Effector memory CD4-positive, alpha-beta T cell (primary cell): Measurements from ENCODE around the gene SLC17A9.

Experiments used
- DNase-seq, 3 donors: peaks; one replicate each; pipeline ENCODE4 v3.0.0-alpha.2; 2020
- H3K27ac ChIP-seq: 2 replicates; pipeline ENCODE4 v1.7.0; 2013; ENCODE audit warnings: mild to moderate bottlenecking, low read length, moderate library complexity; ENCODE audit not compliant: insufficient read depth, poor library complexity, severe bottlenecking
- H3K27me3 ChIP-seq: replicated peaks from 2 replicates; pipeline ENCODE4 v1.7.0; 2013; ENCODE audit warnings: mild to moderate bottlenecking, low read length; ENCODE audit not compliant: insufficient read depth, control insufficient read depth, poor library complexity, severe bottlenecking
- H3K36me3 ChIP-seq: 2 replicates; pipeline ENCODE4 v1.7.0; 2013; ENCODE audit warnings: mild to moderate bottlenecking, low read length, moderate library complexity; ENCODE audit not compliant: control insufficient read depth, insufficient read depth
- H3K4me1 ChIP-seq: 2 replicates; pipeline ENCODE4 v1.7.0; 2013; ENCODE audit warnings: low read length, mild to moderate bottlenecking; ENCODE audit not compliant: control insufficient read depth, insufficient read depth, poor library complexity, severe bottlenecking
- H3K4me3 ChIP-seq: 2 replicates; pipeline ENCODE4 v1.7.0; 2013; ENCODE audit warnings: low read length, low read depth, mild to moderate bottlenecking; ENCODE audit not compliant: insufficient read depth, poor library complexity, severe bottlenecking
- H3K9me3 ChIP-seq: 2 replicates; pipeline ENCODE4 v1.7.0; 2013; ENCODE audit warnings: mild to moderate bottlenecking, low read length, moderate library complexity; ENCODE audit not compliant: control insufficient read depth
- total RNA-seq, 3 donors: gene quantifications; one replicate each; lab custom pipeline; 2026; lab: John Stamatoyannopoulos, UW

SLC17A9 gene
- 2.4 to 7.9 (median 5.7) reads per million in 3 donors for total RNA-seq

DNA sequence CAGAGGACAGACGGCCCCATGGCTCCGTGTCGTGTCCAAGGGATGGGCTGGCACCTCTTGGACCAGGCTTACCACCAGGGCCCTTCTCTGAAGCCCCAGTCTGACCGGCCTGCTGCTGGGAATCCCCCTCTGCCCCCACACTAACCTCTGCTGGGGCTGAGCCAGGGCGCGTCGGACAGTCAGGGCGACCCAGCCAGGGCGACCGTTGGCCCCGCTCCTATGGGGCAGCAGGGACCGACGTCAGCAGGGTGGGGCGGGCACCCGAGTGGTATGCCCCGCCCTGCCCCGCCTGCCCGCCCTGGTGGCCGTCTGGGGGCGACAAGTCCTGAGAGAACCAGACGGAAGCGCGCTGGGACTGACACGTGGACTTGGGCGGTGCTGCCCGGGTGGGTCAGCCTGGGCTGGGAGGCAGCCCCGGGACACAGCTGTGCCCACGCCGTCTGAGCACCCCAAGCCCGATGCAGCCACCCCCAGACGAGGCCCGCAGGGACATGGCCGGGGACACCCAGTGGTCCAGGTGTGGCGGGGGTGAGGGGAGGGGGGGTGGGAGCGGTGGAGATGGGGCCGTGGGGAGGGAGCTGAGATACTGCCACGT is at the start of gene SLC17A9:
Gene SLC17A9, plus strand, starts transcription at position 337 of the 595 bp plus-strand sequence. Its CDS starts 122 bp downstream, at position 459.
- H3K4me1 ChIP-seq = peaks cover 26% of the 10 kb centered on the region
- DNase-seq = peak in 2 of 3 donors; percentile 25 to 29
- no peaks in the 10 kb centered on the region for H3K9me3 ChIP-seq
- H3K27ac ChIP-seq = peak within 1 kb of the TSS; percentile 66
- H3K4me3 ChIP-seq = peak within 1 kb of the TSS; percentile 37
- H3K27me3 ChIP-seq = no peaks in the 10 kb centered on the region
- H3K36me3 ChIP-seq = peaks cover 14% of the 10 kb centered on the region

DNA sequence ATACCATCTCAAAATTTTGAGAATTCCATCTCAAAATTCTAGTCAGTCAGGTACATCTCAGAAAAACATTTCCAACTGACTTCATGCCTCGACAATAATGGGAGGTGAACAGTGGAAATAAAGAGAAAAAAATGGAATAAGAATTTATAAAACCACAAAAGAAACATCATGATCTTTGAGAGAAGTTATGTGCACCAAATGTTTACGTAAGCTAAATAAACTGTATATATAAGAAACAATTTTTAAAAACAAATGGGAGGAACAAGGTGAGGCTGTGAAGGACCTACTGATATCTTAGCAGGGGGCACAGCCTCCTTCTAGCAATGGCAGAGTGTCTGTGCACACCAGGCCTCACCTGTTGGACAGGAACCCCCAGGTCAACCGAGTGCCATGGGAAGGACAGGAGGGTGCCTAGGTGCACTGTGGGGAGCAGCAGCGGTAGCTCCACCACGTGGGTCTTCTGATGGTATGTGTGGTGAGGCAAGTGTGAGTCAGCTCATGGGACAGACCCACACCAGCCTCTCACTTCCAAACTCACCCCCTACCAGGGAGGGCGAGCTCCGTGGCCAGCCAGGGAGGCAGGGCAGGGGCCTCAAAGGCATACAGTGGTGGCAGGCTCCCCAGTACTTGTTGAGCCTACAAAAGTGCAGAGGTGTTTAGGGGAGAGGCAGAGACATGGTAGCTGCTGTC is 49.4 kb upstream of the SLC17A9 start:
- H3K27ac ChIP-seq = no peak overlapping the region
- peaks cover 18% of the 10 kb centered on the region for H3K4me1 ChIP-seq
- DNase-seq = no peak
- no peaks in the 10 kb centered on the region for H3K9me3 ChIP-seq
- no peaks in the 10 kb centered on the region for H3K27me3 ChIP-seq
- peaks cover 55% of the 10 kb centered on the region for H3K36me3 ChIP-seq
- no peak overlapping the region for H3K4me3 ChIP-seq

GRCh38 chr20:62905536-62906117 is 46.9 kb upstream of the SLC17A9 start:
- Histone ChIP-seq H3K9me3 (no peaks in the 10 kb centered on the region), H3K4me1 (peaks cover 2% of the 10 kb centered on the region), H3K27ac (no peak overlapping the region), H3K4me3 (no peak overlapping the region), H3K36me3 (peaks cover 81% of the 10 kb centered on the region), H3K27me3 (no peaks in the 10 kb centered on the region)
- no peak for DNase-seq

- Histone ChIP-seq H3K36me3 (peaks cover 87% of the 10 kb centered on the region), H3K27ac (no peak overlapping the region), H3K27me3 (no peaks in the 10 kb centered on the region)
These were observed 46.3 kb upstream of the SLC17A9 start for GRCh38 chr20:62906209-62906608.

GRCh38 chr20:62906647-62907375 is 45.7 kb upstream of the SLC17A9 start:
- H3K4me1 ChIP-seq = no peaks in the 10 kb centered on the region
- H3K27ac ChIP-seq = no peak overlapping the region
- peaks cover 88% of the 10 kb centered on the region for H3K36me3 ChIP-seq
- DNase-seq = no peak
- H3K9me3 ChIP-seq = no peaks in the 10 kb centered on the region
- no peak overlapping the region for H3K4me3 ChIP-seq
- no peaks in the 10 kb centered on the region for H3K27me3 ChIP-seq

More at GRCh38 chr20:62906209-62906608, 46.3 kb upstream of the SLC17A9 start:
- DNase-seq = no peak
- Histone ChIP-seq H3K4me3 (no peak overlapping the region), H3K9me3 (no peaks in the 10 kb centered on the region), H3K4me1 (no peaks in the 10 kb centered on the region)

GRCh38 chr20:62907384-62908317 is 44.9 kb upstream of the SLC17A9 start:
- Histone ChIP-seq H3K4me3 (no peak overlapping the region), H3K4me1 (no peaks in the 10 kb centered on the region), H3K27ac (no peak overlapping the region), H3K9me3 (no peaks in the 10 kb centered on the region), H3K27me3 (no peaks in the 10 kb centered on the region), H3K36me3 (peaks cover 88% of the 10 kb centered on the region)
- DNase-seq = no peak

GRCh38 chr20:62908971-62909791 is 43.3 kb upstream of the SLC17A9 start:
- no peaks in the 10 kb centered on the region for H3K27me3 ChIP-seq
- no peak for DNase-seq
- no peak overlapping the region for H3K27ac ChIP-seq
- no peaks in the 10 kb centered on the region for H3K9me3 ChIP-seq
- H3K4me3 ChIP-seq = no peak overlapping the region
- H3K36me3 ChIP-seq = peaks cover 89% of the 10 kb centered on the region
- peaks cover 2% of the 10 kb centered on the region for H3K4me1 ChIP-seq

DNA sequence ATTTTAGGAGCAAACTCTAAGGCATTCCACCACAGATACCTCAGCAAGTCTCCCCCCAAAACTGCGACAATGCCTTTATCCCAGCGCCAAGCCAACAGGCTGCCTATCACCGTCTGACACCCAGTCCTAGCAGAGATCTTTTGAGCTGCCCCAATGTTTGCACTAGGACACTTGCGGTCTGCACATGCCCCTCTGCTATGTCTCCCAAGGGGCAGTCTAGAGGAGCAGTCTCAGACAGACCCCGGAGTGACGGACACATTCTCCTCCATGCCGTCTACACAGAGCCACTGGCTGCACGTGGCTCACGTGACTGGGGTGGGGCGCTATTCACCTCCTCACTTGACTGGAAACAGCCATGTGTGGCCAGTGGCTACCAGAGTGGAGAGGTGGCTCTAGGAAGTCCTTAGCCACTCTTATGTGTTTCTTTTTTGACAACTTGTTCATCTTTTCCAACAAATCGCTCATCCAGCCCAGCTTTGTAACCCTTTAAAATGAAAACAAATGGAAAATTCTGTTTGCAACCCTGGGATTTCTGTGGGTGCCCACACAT is 42.2 kb upstream of the SLC17A9 start:
- no peaks in the 10 kb centered on the region for H3K9me3 ChIP-seq
- H3K27ac ChIP-seq = no peak overlapping the region
- no peaks in the 10 kb centered on the region for H3K27me3 ChIP-seq
- DNase-seq = no peak
- H3K4me1 ChIP-seq = peaks cover 11% of the 10 kb centered on the region
- H3K4me3 ChIP-seq = no peak overlapping the region
- peaks cover 82% of the 10 kb centered on the region for H3K36me3 ChIP-seq
